ENCODE measurements around the gene KIF5A. TPM values are rescaled to one million over a fixed set of nuclear protein-coding genes. Genes with fewer than 3 reads are reported as not detected.

The KIF5A gene
- total RNA-seq, 1 experiment from 2014 or later: 3.0 TPM

DNA sequence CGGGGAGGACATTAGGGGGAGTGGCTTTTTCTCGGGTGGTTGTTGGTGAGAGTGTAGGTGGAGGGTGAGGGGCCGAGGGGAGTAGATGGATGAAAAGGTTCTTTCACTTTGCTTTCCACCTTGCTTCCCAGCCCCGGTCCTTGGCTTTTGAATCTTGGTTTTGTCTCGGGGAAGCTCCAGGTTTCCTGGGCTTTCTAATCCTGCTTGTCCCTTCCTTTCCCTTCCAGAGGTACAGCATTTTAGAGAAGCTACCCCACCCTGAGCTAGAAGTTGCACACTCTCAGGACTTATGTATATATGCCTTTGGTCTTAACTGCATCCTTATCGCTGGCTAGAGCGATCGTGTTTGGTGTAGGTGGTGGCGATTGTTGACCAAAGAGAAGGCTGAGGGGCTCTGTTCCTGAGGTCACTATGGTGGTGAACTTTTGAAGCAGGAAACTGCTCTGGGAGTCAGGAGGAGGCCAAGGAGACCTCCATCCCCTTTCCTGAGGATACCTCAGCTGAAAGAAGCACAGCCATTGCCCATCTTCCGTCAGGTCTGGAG, 42.0 kb downstream of the KIF5A start:
- intact Hi-C loops (cut with micrococcal nuclease; ENCODE audit: unreplicated experiment): no loop called here
- TF ChIP-seq, protein P1, sequence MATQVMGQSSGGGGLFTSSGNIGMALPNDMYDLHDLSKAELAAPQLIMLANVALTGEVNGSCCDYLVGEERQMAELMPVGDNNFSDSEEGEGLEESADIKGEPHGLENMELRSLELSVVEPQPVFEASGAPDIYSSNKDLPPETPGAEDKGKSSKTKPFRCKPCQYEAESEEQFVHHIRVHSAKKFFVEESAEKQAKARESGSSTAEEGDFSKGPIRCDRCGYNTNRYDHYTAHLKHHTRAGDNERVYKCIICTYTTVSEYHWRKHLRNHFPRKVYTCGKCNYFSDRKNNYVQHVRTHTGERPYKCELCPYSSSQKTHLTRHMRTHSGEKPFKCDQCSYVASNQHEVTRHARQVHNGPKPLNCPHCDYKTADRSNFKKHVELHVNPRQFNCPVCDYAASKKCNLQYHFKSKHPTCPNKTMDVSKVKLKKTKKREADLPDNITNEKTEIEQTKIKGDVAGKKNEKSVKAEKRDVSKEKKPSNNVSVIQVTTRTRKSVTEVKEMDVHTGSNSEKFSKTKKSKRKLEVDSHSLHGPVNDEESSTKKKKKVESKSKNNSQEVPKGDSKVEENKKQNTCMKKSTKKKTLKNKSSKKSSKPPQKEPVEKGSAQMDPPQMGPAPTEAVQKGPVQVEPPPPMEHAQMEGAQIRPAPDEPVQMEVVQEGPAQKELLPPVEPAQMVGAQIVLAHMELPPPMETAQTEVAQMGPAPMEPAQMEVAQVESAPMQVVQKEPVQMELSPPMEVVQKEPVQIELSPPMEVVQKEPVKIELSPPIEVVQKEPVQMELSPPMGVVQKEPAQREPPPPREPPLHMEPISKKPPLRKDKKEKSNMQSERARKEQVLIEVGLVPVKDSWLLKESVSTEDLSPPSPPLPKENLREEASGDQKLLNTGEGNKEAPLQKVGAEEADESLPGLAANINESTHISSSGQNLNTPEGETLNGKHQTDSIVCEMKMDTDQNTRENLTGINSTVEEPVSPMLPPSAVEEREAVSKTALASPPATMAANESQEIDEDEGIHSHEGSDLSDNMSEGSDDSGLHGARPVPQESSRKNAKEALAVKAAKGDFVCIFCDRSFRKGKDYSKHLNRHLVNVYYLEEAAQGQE (IDR thresholded peaks at IDR 0.05; ENCODE audit: insufficient read depth in 1 of 2, low read depth in 2 of 2, low read length in 1 of 2): no peak
- TF ChIP-seq SIN3A (IDR thresholded peaks at IDR 0.05; ENCODE audit: borderline replicate concordance, insufficient read depth, low read depth, low read length) (no peak), POLR2AphosphoS5 (IDR thresholded peaks at IDR 0.05; ENCODE audit: low read depth, low read length) (no peak), TCF7L2 (IDR thresholded peaks at IDR 0.05; ENCODE audit: low read depth, low read length) (no peak)
- TF ChIP-seq, protein P2, sequence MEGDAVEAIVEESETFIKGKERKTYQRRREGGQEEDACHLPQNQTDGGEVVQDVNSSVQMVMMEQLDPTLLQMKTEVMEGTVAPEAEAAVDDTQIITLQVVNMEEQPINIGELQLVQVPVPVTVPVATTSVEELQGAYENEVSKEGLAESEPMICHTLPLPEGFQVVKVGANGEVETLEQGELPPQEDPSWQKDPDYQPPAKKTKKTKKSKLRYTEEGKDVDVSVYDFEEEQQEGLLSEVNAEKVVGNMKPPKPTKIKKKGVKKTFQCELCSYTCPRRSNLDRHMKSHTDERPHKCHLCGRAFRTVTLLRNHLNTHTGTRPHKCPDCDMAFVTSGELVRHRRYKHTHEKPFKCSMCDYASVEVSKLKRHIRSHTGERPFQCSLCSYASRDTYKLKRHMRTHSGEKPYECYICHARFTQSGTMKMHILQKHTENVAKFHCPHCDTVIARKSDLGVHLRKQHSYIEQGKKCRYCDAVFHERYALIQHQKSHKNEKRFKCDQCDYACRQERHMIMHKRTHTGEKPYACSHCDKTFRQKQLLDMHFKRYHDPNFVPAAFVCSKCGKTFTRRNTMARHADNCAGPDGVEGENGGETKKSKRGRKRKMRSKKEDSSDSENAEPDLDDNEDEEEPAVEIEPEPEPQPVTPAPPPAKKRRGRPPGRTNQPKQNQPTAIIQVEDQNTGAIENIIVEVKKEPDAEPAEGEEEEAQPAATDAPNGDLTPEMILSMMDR (IDR thresholded peaks at IDR 0.05): no peak
- no peak for ATAC-seq

DNA sequence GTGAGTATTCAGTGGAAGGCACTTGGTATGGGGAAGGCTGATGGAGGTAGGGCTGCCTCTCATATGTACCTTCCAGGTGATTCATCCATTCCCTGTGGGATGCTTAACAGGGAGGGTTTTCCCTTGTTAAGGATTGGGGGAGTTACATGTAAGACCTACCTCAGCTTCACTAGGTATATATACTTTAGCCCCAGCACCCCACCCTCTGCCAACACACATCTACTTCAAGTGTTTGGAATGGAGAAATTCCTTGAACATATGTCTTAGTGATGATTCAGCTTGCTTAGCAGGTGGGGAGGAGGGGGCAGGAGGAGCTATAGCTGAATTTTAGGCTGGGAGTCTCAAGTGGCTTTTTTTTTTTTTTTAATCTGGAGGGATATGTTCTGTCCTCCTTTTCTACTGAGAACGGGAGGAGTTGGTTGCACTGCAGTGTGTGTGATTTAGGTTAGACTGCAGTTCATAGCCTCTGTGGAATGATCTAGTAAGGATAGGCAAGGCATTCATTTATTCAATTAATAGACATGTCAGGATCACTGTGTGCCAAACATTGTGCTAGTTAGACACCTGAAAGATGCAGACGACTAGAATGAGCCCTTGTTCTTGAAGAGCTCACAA, 42.8 kb downstream of the KIF5A start:
- BruUV-seq (replicated peaks): no TSS peak
- DNase-seq (ENCODE audit: low read depth, low spot score) (no peak), ATAC-seq (no peak)
- peaks cover 15% of the 10 kb centered on the region for H3K4me1 ChIP-seq (ENCODE audit: control insufficient read depth, insufficient read depth, low read length)
- TF ChIP-seq, protein P1 (IDR thresholded peaks at IDR 0.05; ENCODE audit: insufficient read depth in 1 of 2, low read depth in 2 of 2, low read length in 1 of 2): no peak
- TF ChIP-seq SIN3A (IDR thresholded peaks at IDR 0.05; ENCODE audit: borderline replicate concordance, insufficient read depth, low read depth, low read length): no peak
- TF ChIP-seq, protein P2 (IDR thresholded peaks at IDR 0.05): no peak
- H3K36me3 ChIP-seq (ENCODE audit: control insufficient read depth, insufficient read depth, low read length): peaks cover 3% of the 10 kb centered on the region; the same call in 1 of the 2 replicates
- H3K27me3 ChIP-seq (ENCODE audit: control insufficient read depth, insufficient read depth, low read length): no peaks in the 10 kb centered on the region
- ChIA-PET CTCF (interaction anchor here (0.6 kb wide), 1 partner anchor 9 kb away, joined by 3 read pairs; no protein-coding TSS in a partner anchor), POLR2A (interaction anchor here (0.5 kb wide), 1 partner anchor 492 kb away, joined by 13 read pairs; no protein-coding TSS in a partner anchor)
- in situ Hi-C loops (cut with HindIII; ENCODE audit: low pct_unique_long_range_greater_than_20kb, low sequenced_read_pairs): no loop called here
- no peak overlapping the region; the same call in 1 of the 2 replicates for H3K27ac ChIP-seq (ENCODE audit: low read length)
- intact Hi-C loops (cut with micrococcal nuclease; ENCODE audit: unreplicated experiment): no loop called here
- H3K4me3 ChIP-seq (ENCODE audit: low read depth in 2 of 2, low read length in 2 of 2): peak overlapping the region; percentile 94 to 97
- H3K9me3 ChIP-seq (ENCODE audit: control insufficient read depth, insufficient read depth, low read depth, low read length): no peaks in the 10 kb centered on the region

More for the DNA sequence above, 42.0 kb downstream of the KIF5A start:
- POLR2A ChIA-PET: interaction anchor here (0.5 to 0.7 kb wide), 2 partner anchors 14 to 492 kb away, joined by 6 to 13 read pairs; no protein-coding TSS in a partner anchor
- H3K4me3 ChIP-seq (ENCODE audit: low read depth in 2 of 2, low read length in 2 of 2): peak overlapping the region; percentile 94 to 97
- BruUV-seq (replicated peaks): no TSS peak
- H3K4me1 ChIP-seq (ENCODE audit: control insufficient read depth, insufficient read depth, low read length): peaks cover 15% of the 10 kb centered on the region
- peak overlapping the region; percentile 87 for H3K27ac ChIP-seq (ENCODE audit: low read length)
- no peaks in the 10 kb centered on the region for H3K9me3 ChIP-seq (ENCODE audit: control insufficient read depth, insufficient read depth, low read depth, low read length)
- in situ Hi-C loops (cut with HindIII; ENCODE audit: low pct_unique_long_range_greater_than_20kb, low sequenced_read_pairs): no loop called here
- no peaks in the 10 kb centered on the region for H3K27me3 ChIP-seq (ENCODE audit: control insufficient read depth, insufficient read depth, low read length)
- H3K36me3 ChIP-seq (ENCODE audit: control insufficient read depth, insufficient read depth, low read length): peaks cover 3% of the 10 kb centered on the region; the same call in 1 of the 2 replicates
- no peak for DNase-seq (ENCODE audit: low read depth, low spot score)
- CTCF ChIA-PET: interaction anchor here (0.5 to 0.6 kb wide), 2 partner anchors 18 to 68 kb away, joined by 3 read pairs; no protein-coding TSS in a partner anchor
